Adipocyte (in vitro differentiated cells): ENCODE data around the gene HLA-DQA1.
"Not testable (repeated sequence)": the region's sequence is repeated elsewhere in the genome, so short reads cannot be mapped to it uniquely, and the experiment has no call there.

Experiments used
- DNase-seq: peaks from one replicate; pipeline ENCODE4 v3.0.0-alpha.2; 2015; ENCODE audit warnings: low read depth
- H3K27me3 ChIP-seq: replicated peaks from 2 replicates; pipeline ENCODE4 v1.7.0; 2013; ENCODE audit warnings: mild to moderate bottlenecking, low read length, moderate library complexity; ENCODE audit not compliant: control insufficient read depth, insufficient read depth
- H3K36me3 ChIP-seq: 2 replicates; pipeline ENCODE4 v1.7.0; 2013; ENCODE audit warnings: low read length, mild to moderate bottlenecking, moderate library complexity; ENCODE audit not compliant: control insufficient read depth, insufficient read depth, severe bottlenecking
- H3K4me1 ChIP-seq: 2 replicates; pipeline ENCODE4 v1.7.0; 2013; ENCODE audit warnings: mild to moderate bottlenecking, low read length, moderate library complexity; ENCODE audit not compliant: control insufficient read depth, insufficient read depth
- H3K4me3 ChIP-seq: 2 replicates; pipeline ENCODE4 v1.7.0; 2013; ENCODE audit warnings: mild to moderate bottlenecking, low read length, moderate library complexity
- H3K9ac ChIP-seq: 2 replicates; pipeline ENCODE4 v1.7.0; 2013; ENCODE audit warnings: mild to moderate bottlenecking, low read length, moderate library complexity
- H3K9me3 ChIP-seq: 2 replicates; pipeline ENCODE4 v1.7.0; 2013; ENCODE audit warnings: mild to moderate bottlenecking, low read length, moderate library complexity; ENCODE audit not compliant: control insufficient read depth

HLA-DQA1 gene

DNA sequence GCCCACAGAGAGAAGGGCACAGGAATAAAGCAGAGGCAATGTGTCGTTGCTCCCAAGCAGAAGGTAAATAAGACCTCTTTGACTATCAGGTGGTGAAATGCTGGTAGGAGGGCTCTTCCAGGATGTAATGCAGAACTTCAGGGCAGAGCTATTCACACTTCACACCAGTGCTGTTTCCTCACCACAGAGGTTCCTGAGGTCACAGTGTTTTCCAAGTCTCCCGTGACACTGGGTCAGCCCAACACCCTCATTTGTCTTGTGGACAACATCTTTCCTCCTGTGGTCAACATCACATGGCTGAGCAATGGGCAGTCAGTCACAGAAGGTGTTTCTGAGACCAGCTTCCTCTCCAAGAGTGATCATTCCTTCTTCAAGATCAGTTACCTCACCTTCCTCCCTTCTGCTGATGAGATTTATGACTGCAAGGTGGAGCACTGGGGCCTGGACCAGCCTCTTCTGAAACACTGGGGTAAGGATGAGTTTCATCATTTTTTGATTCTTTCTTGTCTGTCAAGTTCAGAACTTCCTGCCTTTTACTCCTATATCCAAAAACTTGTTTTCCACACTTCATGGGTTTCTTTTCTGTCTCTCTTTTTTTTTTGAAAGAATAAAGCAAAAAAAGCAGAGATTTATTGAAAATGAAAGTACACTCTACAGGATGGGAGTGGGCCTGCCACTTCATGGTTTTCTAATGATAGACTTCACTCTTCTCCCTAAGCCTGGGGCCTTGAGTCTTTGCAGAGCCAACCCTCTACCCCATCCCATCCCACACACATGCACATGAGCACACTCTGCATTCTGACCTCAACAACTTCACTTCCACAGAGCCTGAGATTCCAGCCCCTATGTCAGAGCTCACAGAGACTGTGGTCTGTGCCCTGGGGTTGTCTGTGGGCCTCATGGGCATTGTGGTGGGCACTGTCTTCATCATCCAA, 4.8 kb downstream of the HLA-DQA1 start:
- H3K27me3 ChIP-seq, H3K9ac ChIP-seq, DNase-seq, H3K36me3 ChIP-seq, H3K4me1 ChIP-seq, H3K9me3 ChIP-seq, H3K4me3 ChIP-seq: not testable (repeated sequence)

DNA sequence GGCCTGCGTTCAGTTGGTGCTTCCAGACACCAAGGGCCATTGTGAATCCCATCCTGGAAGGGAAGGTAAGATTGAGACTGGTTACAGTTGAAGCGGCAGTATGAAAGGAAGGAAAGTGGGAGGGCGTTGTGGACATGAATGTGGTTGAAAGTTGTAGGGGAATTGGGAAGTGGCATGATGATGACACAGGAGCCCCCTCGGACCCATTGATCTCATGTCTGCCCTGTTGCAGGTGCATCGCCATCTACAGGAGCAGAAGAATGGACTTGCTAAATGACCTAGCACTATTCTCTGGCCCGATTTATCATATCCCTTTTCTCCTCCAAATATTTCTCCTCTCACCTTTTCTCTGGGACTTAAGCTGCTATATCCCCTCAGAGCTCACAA, 5.5 kb downstream of the HLA-DQA1 start:
- Histone ChIP-seq H3K9ac (no peak overlapping the region), H3K27me3 (no peaks in the 10 kb centered on the region), H3K9me3 (no peaks in the 10 kb centered on the region), H3K4me1 (no peaks in the 10 kb centered on the region), H3K4me3 (no peak overlapping the region), H3K36me3 (no peaks in the 10 kb centered on the region)
- DNase-seq: no peak

DNA sequence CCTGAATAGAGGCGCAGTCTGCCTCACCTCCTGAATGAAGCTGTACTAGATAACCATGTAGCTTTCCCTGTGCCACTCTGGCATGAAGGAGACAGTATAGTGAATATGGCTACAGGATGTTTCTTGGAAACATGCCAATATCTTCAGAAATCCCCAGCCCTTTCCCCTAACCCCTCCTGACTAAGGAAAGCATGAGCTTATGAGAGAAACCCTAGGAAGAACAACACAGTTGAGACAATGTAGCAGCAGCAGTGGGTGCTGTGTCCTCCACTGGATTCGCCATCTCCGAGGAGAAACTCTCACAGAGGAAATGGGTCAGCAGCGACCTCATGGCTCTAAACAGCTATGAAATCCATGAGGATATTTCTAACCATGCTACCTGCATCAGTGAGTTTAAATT, 6.7 kb downstream of the HLA-DQA1 start:
- DNase-seq: no peak
- Histone ChIP-seq H3K4me1 (no peaks in the 10 kb centered on the region), H3K4me3 (no peak overlapping the region), H3K27me3 (no peaks in the 10 kb centered on the region), H3K9ac (no peak overlapping the region), H3K9me3 (no peaks in the 10 kb centered on the region), H3K36me3 (no peaks in the 10 kb centered on the region)

DNA sequence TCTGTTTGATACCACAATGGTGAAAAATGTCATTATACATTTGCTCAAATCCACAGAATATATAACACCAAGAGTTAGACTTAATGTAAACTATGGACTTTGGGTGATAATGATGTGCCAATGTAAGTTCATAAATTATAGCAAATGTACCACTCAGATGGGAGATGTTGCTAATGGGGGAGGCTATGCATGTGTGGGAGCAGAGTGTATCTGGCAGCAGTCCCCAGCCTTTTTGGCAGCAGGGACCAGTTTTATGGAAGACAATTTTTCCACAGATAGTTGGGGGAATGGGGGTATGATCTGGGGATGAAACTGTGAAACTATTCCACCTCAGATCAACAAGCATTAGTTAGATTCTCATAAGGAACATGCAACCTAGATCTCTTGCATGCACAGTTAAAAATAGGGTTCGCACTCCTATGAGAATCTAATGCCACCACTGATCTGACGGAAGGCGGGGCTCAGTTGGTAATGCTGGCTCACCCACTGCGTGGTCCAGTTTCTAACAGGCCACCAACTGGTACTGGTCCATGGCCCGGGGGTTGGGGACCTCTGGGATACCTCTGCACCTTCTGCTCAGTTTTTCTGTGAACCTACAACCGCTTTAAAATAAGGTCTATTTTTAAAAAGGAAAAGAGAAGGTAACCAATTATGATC, 8.0 kb downstream of the HLA-DQA1 start:
- no peak for DNase-seq
- Histone ChIP-seq H3K27me3 (no peaks in the 10 kb centered on the region), H3K36me3 (no peaks in the 10 kb centered on the region), H3K9ac (no peak overlapping the region), H3K9me3 (no peaks in the 10 kb centered on the region), H3K4me1 (no peaks in the 10 kb centered on the region), H3K4me3 (no peak overlapping the region)

DNA sequence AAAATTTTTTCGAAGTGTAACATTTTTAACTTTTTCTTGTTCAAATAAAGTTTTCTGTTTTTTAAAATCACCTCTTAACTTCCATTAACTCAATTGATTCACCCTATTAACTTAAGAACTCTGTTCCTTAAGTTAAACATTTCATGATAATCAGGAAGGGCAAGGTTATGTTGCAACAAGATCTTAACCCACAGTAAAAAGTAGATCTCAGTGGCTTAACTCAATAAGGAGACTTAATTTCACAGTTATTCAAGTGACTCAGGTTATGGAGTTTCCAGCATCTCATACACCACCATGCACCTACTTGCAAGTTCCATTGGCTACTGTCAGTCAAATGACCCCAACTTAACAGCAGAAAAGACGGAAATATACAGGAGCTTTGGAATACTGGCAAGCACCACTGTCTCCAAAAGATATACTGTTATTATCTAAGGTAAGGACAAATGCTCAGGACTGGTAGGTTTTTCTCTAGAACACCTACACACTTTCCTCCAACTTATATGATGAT, 18.1 kb downstream of the HLA-DQA1 start:
- no peaks in the 10 kb centered on the region for H3K9me3 ChIP-seq
- no peaks in the 10 kb centered on the region for H3K4me1 ChIP-seq
- no peak overlapping the region for H3K9ac ChIP-seq
- no peak overlapping the region for H3K4me3 ChIP-seq
- peaks cover 14% of the 10 kb centered on the region for H3K27me3 ChIP-seq
- DNase-seq: no peak
- no peaks in the 10 kb centered on the region for H3K36me3 ChIP-seq

DNA sequence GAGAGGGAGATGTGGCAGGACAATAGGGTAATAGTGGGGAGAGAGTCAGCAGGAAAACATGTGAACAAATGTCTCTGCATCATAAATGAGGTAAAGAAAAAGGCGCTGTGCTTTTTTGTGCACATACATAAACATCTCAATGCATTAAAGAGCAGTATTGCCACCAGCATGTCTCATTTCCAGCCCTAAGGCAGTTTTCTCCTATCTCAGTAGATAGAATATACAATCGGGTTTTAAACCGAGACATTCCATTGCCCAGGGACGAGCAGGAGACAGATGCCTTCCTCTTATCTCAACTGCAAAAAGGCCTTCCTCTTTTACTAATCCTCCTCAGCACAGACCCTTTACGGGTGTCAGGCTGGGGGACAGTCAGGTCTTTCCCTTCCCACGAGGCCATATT, 20.1 kb downstream of the HLA-DQA1 start:
- not testable (repeated sequence) for DNase-seq, H3K36me3 ChIP-seq, H3K4me3 ChIP-seq, H3K4me1 ChIP-seq, H3K9ac ChIP-seq, H3K9me3 ChIP-seq
- H3K27me3 ChIP-seq: peaks cover 14% of the 10 kb centered on the region

DNA sequence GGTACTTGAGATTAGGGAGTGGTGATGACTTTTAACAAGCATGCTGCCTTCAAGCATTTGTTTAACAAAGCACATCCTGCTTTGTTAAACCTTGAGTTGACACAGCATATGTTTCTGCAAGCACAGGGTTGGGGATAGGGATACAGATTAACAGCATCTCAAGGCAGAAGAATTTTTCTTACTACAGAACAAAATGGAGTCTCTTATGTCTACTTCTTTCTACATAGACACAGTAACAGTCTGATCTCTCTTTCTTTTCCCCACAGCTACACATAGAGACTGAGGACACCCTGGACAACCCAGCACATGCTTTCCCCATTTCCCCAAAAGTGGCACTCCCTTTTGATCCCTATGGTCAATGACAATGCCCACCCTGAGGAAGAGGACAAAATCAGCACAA, 20.6 kb downstream of the HLA-DQA1 start:
- not testable (repeated sequence) for H3K9ac ChIP-seq, H3K4me1 ChIP-seq, H3K36me3 ChIP-seq, H3K9me3 ChIP-seq, DNase-seq, H3K4me3 ChIP-seq
- peaks cover 14% of the 10 kb centered on the region for H3K27me3 ChIP-seq

DNA sequence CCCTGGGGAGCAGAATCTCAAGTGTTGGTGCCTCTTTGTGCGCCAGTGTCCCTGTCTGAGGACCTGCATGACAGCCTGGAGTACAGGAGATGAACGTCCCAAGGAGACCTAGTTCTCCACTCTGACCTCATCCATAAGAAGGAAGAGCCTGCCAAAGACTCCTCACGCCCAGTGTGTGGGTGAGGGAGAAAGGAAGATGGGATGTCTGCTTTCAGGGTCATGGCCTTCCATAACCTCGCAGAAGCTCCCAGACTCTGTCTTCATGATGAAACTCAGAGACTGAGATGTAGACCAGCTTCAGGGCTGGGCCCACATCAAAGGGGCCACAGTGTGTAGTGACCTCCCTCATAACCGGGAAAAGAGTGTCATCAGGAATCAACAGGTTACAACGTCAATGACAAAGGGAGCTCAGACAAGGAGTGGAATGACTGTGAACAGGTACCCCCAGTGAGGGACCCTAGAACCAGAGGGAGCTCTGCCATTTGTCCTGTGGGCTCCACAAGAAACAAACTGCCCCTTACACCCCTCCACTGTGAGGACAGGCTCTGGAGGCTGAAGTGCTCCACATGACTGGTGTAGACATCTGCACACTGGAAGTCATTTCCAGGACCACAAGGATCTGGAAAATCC, 21.2 kb downstream of the HLA-DQA1 start:
- H3K36me3 ChIP-seq: no peaks in the 10 kb centered on the region
- H3K9me3 ChIP-seq: no peaks in the 10 kb centered on the region
- H3K27me3 ChIP-seq: peaks cover 15% of the 10 kb centered on the region
- no peak overlapping the region for H3K9ac ChIP-seq
- H3K4me3 ChIP-seq: no peak overlapping the region
- no peaks in the 10 kb centered on the region for H3K4me1 ChIP-seq
- DNase-seq: no peak

DNA sequence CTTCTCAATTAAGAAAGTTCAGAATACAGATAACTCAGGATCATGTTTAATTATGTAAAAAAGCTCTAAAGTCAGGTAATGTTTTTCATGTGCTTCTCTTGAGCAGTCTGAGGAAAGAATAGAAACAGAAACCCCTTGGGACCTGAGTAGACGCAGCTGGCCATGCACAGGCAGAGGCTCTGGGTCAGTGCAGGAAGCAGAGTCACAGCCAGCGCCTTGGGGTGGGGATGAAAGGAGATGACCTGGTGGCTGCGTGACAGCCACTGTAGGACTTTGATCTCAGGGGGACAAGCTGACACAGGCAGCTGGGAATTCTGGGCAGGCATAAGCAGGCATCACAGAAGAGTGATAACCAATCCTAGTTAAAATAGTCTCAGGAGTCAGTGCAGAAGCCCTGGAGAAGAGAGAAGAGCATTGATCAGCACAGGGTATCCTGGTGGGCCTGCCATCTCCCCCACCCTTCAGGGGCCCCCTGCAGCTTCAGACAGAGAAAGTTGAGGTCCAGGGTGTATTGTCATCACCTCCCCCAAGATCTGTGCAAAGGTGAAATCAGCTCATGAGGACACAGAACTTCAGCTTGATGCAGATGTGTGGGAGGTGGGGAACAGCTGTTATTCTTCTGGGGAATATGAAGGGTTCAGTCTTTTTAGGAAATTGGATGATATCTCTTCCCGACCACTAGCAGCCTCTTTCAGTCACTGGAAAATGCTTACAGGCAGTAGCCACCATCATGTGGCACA, 22.8 kb downstream of the HLA-DQA1 start:
- Histone ChIP-seq H3K9me3 (no peaks in the 10 kb centered on the region), H3K36me3 (no peaks in the 10 kb centered on the region), H3K4me1 (no peaks in the 10 kb centered on the region), H3K27me3 (peaks cover 18% of the 10 kb centered on the region), H3K4me3 (no peak overlapping the region), H3K9ac (no peak overlapping the region)
- DNase-seq: no peak

DNA sequence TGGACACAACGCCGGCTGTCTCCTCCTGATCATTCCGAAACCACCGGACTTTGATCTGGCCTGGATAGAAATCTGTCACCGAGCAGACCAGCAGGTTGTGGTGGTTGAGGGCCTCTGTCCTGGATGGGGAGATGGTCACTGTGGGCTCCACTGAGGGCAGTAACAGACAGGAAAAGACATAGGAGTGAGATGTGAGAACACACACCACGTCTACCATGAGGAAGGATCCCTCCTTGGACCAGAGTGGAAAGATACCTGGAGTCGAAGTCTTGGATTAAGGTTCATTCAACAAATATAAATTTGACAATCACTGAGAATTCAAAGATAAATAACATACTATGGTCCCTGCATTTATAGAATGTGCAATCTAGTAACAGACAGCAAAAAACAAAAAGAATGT, 24.9 kb downstream of the HLA-DQA1 start:
- no peak for DNase-seq
- H3K9me3 ChIP-seq: no peaks in the 10 kb centered on the region
- H3K9ac ChIP-seq: no peak overlapping the region

DNA sequence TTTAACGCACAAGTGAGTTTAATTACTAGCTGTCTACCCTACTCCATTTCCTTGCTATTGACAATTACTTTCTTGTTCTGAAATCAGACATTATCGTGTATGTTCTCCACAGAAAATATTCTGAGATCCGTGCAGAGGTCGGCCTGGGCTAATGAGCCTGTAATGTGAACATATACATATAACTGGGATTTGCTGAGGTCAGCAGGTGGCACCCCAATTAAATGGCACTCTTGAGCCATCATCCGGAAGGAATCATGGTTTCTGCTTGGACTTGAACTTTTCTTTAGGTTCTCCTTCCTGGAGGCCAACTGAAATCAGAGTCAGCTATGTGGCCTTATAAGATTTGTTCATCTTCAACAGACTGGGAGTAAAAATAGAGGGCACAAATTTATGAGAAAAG, 25.6 kb downstream of the HLA-DQA1 start:
- no peak for DNase-seq
- H3K9me3 ChIP-seq: no peaks in the 10 kb centered on the region
- H3K4me3 ChIP-seq: no peak overlapping the region
- no peaks in the 10 kb centered on the region for H3K4me1 ChIP-seq
- peaks cover 19% of the 10 kb centered on the region for H3K27me3 ChIP-seq
- no peak overlapping the region for H3K9ac ChIP-seq
- H3K36me3 ChIP-seq: no peaks in the 10 kb centered on the region

More for the DNA sequence above, 24.9 kb downstream of the HLA-DQA1 start:
- no peaks in the 10 kb centered on the region for H3K36me3 ChIP-seq
- H3K4me3 ChIP-seq: no peak overlapping the region
- H3K4me1 ChIP-seq: no peaks in the 10 kb centered on the region
- H3K27me3 ChIP-seq: peaks cover 19% of the 10 kb centered on the region
